Calu3 (cell line): ENCODE results near the gene PTGES3. TPM values are rescaled to one million over a fixed set of nuclear protein-coding genes. Genes with fewer than 3 reads are reported as not detected.
"Not testable (repeated sequence)": the region's sequence is repeated elsewhere in the genome, so short reads cannot be mapped to it uniquely, and the experiment has no call there.

ENCODE experiments used
- Bru-seq: library from RNA; stranded (reverse); fragments of 400-500 nt; gene quantifications from one replicate; lab custom pipeline; 2021; lab: Mats Ljungman, UMichigan
- BruChase-seq, 2 experiments: library from RNA; stranded (reverse); fragments of 400-500 nt; gene quantifications; one replicate each; lab custom pipeline; 2021; lab: Mats Ljungman, UMichigan
- BruUV-seq: library from RNA; stranded (reverse); fragments of 400-500 nt; replicated peaks from 2 replicates; lab custom pipeline; 2021; lab: Mats Ljungman, UMichigan
- CTCF ChIA-PET: fragments of 300-600 bp; sonication (Branson Sonifier 250); formaldehyde crosslinking; loops from one replicate; lab custom pipeline; 2022; ENCODE audit warnings: antibody characterized with exemption; lab: Charles Lee
- DNase-seq: peaks from one replicate; pipeline ENCODE4 v3.0.0; 2022
- H3K27ac Mint-ChIP-seq: one replicate; pipeline ENCODE4 v1.8.0; 2022; ENCODE audit warnings: mixed read lengths; ENCODE audit not compliant: unreplicated experiment
- H3K27me3 Mint-ChIP-seq: one replicate; pipeline ENCODE4 v1.8.0; 2022; ENCODE audit warnings: mixed read lengths; ENCODE audit not compliant: unreplicated experiment
- H3K36me3 Mint-ChIP-seq: one replicate; pipeline ENCODE4 v1.8.0; 2022; ENCODE audit warnings: mild to moderate bottlenecking, moderate library complexity, mixed read lengths; ENCODE audit not compliant: insufficient read depth, unreplicated experiment
- H3K4me1 Mint-ChIP-seq: one replicate; pipeline ENCODE4 v1.8.0; 2022; ENCODE audit warnings: mild to moderate bottlenecking, low read depth, mixed read lengths; ENCODE audit not compliant: unreplicated experiment
- H3K4me3 Mint-ChIP-seq: one replicate; pipeline ENCODE4 v1.8.0; 2022; ENCODE audit warnings: mild to moderate bottlenecking, low read depth, moderate library complexity, mixed read lengths; ENCODE audit not compliant: unreplicated experiment
- H3K9me3 Mint-ChIP-seq: one replicate; pipeline ENCODE4 v1.8.0; 2022; ENCODE audit warnings: low read depth, mixed read lengths; ENCODE audit not compliant: unreplicated experiment
- intact Hi-C: fragments of 100-400 bp; cut with micrococcal nuclease; formaldehyde crosslinking; loops from one replicate; pipeline ENCODE4 v1.10.0; 2022; ENCODE audit not compliant: unreplicated experiment
- long read RNA-seq: library from polyadenylated mRNA; stranded (forward); transcript quantifications from one replicate; pipeline ENCODE4 v2.0.0, GENCODE V29; 2022
- total RNA-seq: library from RNA; stranded (reverse); gene quantifications from 2 replicates; pipeline ENCODE4 v1.2.3, GENCODE V29; 2022
- TF ChIP-seq, protein P1 (sequence below): fragments of 200-600 bp; IDR thresholded peaks from one replicate; pipeline ENCODE4 v1.8.0; 2022; ENCODE audit warnings: antibody characterized with exemption; ENCODE audit not compliant: unreplicated experiment

PTGES3 gene, protein sequence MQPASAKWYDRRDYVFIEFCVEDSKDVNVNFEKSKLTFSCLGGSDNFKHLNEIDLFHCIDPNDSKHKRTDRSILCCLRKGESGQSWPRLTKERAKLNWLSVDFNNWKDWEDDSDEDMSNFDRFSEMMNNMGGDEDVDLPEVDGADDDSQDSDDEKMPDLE
- 435 and 437 TPM in 2 replicates for total RNA-seq
- percentile 99 among the genes with signal in this experiment for Bru-seq, nascent RNA
- BruChase-seq, experiment 1, labeled RNA remaining after a 6-hour chase, result percentile 99 among the genes with signal in this experiment
- percentile 99 among the genes with signal in this experiment for BruChase-seq, experiment 2, labeled RNA remaining after a 2-hour chase
- long read RNA-seq, transcript PTGES3-207 (9 exons, 2,077 nt), result minor isoform, 7 of 873 reads
- long read RNA-seq, transcript PTGES3-204 (7 exons, 1,017 nt), result minor isoform, 17 of 873 reads
- long read RNA-seq, transcript PTGES3-201 (8 exons, 1,920 nt), result major isoform, 737 of 873 reads
- long read RNA-seq, transcript PTGES3-202 (7 exons, 1,547 nt), result minor isoform, 21 of 873 reads
- long read RNA-seq, partial matches to known transcripts, result 16 of 873 reads
- long read RNA-seq, other reads (novel, unspliced or antisense), result 75 of 873 reads

DNA sequence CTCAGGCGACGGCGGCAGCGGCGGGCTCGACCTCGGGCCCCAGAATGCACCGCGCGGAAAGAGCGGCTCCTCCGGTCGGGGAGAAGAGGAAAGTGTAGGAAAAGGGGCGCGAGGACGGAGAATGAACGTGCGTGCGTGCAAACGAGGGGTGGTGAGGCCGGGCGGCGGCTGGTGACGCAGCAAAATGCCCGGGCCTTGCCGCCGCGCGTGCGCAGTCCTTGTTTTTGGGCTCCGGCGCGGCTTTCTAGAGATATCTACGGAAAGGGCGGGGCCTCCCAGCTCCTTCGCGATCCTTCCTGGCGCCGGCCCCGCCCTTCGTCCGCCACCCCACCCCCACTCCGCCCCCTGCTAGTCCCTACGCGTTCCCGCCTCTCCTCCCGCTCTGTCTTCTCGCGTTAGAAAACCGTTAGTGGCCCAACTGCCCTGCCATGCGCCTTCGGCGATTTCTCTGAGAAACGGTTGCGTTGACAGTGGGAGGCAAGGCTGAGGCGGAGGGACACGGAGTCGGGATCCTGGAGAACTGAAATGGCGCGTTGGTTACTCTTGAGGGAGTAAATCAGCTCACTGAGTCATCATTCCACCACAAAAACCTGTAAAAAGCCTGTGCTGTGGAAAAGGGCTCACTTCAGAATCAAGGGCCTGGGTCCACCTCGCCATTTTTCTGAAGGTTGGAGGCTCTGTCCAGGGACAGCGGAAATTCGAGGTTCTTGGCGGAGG, at the start of gene PTGES3:
Gene PTGES3, minus strand, starts transcription at position 156 of the 717 bp plus-strand sequence. CDS start 285 bp downstream, outside the sequence.
- no TSS peak for BruUV-seq
- H3K9me3 Mint-ChIP-seq, result no peaks in the 10 kb centered on the region
- peak; percentile 99 for DNase-seq
- intact Hi-C loops, result loop anchor here (5.0 kb wide), 1 partner anchor 51 kb away; no protein-coding TSS in a partner anchor
- TF ChIP-seq, protein P1, sequence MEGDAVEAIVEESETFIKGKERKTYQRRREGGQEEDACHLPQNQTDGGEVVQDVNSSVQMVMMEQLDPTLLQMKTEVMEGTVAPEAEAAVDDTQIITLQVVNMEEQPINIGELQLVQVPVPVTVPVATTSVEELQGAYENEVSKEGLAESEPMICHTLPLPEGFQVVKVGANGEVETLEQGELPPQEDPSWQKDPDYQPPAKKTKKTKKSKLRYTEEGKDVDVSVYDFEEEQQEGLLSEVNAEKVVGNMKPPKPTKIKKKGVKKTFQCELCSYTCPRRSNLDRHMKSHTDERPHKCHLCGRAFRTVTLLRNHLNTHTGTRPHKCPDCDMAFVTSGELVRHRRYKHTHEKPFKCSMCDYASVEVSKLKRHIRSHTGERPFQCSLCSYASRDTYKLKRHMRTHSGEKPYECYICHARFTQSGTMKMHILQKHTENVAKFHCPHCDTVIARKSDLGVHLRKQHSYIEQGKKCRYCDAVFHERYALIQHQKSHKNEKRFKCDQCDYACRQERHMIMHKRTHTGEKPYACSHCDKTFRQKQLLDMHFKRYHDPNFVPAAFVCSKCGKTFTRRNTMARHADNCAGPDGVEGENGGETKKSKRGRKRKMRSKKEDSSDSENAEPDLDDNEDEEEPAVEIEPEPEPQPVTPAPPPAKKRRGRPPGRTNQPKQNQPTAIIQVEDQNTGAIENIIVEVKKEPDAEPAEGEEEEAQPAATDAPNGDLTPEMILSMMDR, result no peak
- CTCF ChIA-PET, result interaction anchor here (0.5 to 1.3 kb wide), 7 partner anchors 10 to 59 kb away, joined by 3 to 5 read pairs (median 5); partner anchors contain the start of gene BAZ2A
- H3K27me3 Mint-ChIP-seq, result no peaks in the 10 kb centered on the region
- H3K4me1 Mint-ChIP-seq, result peaks cover 12% of the 10 kb centered on the region
- peak within 1 kb of the TSS; percentile 100 for H3K27ac Mint-ChIP-seq
- H3K4me3 Mint-ChIP-seq, result peak within 1 kb of the TSS; percentile 99
- H3K36me3 Mint-ChIP-seq, result peaks cover 71% of the 10 kb centered on the region

- TF ChIP-seq, protein P1, result no peak
- Mint-ChIP-seq H3K4me3 (no peak overlapping the region), H3K27ac (no peak overlapping the region), H3K27me3 (no peaks in the 10 kb centered on the region), H3K9me3 (no peaks in the 10 kb centered on the region), H3K36me3 (peaks cover 38% of the 10 kb centered on the region), H3K4me1 (peaks cover 10% of the 10 kb centered on the region)
- DNase-seq, result no peak
- BruUV-seq, result no TSS peak
- CTCF ChIA-PET, result no interaction called here
- intact Hi-C loops, result loop anchor here (10.0 kb wide), 1 partner anchor 93 kb away; the partner anchor contains the start of gene BAZ2A
These were observed 40.2 kb upstream of the PTGES3 start for GRCh38 chr12:56728139-56728861.

GRCh38 chr12:56726196-56726675, 38.2 kb upstream of the PTGES3 start:
- H3K4me1 Mint-ChIP-seq, result peaks cover 24% of the 10 kb centered on the region
- H3K27me3 Mint-ChIP-seq, DNase-seq, BruUV-seq, H3K9me3 Mint-ChIP-seq: not testable (repeated sequence)
- H3K36me3 Mint-ChIP-seq, result peaks cover 53% of the 10 kb centered on the region
- peak overlapping the region; percentile 99 for H3K27ac Mint-ChIP-seq
- CTCF ChIA-PET, result interaction anchor here (0.6 to 1.2 kb wide), 2 partner anchors 11 to 90 kb away, joined by 3 to 4 read pairs; no protein-coding TSS in a partner anchor
- intact Hi-C loops, result loop anchor here (10.0 kb wide), 1 partner anchor 91 kb away; the partner anchor contains the start of gene BAZ2A
- peak overlapping the region; percentile 97 for H3K4me3 Mint-ChIP-seq

DNA sequence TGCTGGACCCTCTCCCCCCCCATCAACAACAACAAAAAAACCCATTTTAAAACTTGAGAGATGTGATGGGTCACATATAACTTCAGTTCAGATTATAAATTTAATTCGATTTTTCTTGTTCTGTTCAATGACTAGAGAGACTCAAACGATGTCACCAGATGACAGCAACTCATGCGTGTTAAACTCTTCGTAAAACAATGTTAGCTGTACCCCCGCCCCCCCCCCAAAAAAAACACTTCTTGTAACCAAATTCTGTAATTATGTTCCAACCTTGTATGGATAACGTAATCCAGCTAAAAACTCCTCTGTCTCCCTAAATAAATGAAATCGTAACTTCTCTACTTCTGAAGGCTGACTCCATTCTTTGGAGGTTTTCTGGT, 37.6 kb upstream of the PTGES3 start:
- intact Hi-C loops, result loop anchor here (2.0 to 10.0 kb wide), 2 partner anchors 41 to 91 kb away; partner anchors contain the start of gene BAZ2A
- H3K9me3 Mint-ChIP-seq, result no peaks in the 10 kb centered on the region
- TSS peak; percentile 92 for BruUV-seq
- H3K27ac Mint-ChIP-seq, result peak overlapping the region; percentile 99
- H3K4me1 Mint-ChIP-seq, result peaks cover 30% of the 10 kb centered on the region
- no peaks in the 10 kb centered on the region for H3K27me3 Mint-ChIP-seq
- peak overlapping the region; percentile 97 for H3K4me3 Mint-ChIP-seq
- no peak for DNase-seq
- TF ChIP-seq, protein P1, result no peak
- CTCF ChIA-PET, result interaction anchor here (0.5 to 1.2 kb wide), 6 partner anchors 11 to 416 kb away, joined by 3 to 5 read pairs (median 3); no protein-coding TSS in a partner anchor
- peaks cover 55% of the 10 kb centered on the region for H3K36me3 Mint-ChIP-seq
